GM18907 (cell line): ENCODE measurements around the gene RXFP4.

ENCODE experiments used
- ATAC-seq: cut with Tn5 transposase; IDR thresholded peaks from one replicate; pipeline ENCODE4 v1.9.1; 2021; ENCODE audit warnings: mild to moderate bottlenecking, moderate library complexity; ENCODE audit not compliant: unreplicated experiment

Gene RXFP4

GRCh38 chr1:155957411-155957915 lies 16.0 kb downstream of the RXFP4 start:
- no peak for ATAC-seq

DNA sequence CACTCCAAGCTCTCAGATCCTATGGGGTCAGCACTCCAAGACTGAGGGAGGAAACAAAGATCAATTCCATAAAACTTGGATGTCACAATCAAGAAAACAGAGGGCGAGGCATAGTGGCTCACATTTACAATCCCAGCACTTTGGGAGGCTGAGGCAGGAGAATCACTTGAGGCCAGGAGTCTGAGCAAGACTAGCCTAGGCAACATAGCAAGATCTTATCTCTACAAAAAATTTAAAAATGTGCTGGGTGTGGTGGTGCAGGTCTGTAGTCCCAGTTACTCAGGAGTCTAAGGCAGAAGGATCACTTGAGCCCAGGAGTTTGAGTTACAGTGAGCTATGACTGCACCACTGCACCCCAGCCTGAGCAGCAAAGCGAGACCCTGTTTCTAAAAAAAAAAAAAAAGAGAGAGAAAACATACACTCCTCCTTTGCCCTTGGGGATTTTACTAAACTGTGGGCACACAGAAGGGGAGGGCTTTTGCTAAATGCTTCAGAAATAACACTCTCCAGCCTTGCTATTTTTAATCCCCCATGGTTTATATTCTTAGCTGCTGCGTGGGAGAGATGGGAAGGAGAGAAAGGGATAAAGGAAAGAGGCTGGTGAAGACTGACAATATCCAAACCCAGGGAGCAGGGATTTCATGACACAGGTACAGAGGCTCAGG lies 18.8 kb downstream of the RXFP4 start:
- no peak for ATAC-seq

DNA sequence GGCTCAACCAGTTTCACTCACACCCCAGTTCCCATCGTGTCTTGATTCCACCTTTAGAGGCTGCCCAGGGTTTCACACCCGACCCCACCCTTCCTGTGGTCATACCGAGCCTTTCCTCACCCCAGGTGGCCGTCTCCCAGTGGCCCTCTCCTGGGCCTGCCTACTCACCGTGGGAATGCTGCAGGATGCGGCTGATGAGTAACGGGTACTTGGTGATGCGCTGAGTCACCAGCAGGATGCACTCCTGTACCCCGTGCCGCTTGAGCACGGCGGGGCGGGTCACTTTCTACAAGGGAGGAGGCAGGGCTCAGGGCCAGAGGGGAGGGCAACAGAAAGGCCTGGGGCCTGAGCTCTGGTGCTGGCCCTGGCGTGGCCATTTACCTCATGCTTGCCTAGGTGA lies 20.5 kb downstream of the RXFP4 start:
- ATAC-seq, result no peak

DNA sequence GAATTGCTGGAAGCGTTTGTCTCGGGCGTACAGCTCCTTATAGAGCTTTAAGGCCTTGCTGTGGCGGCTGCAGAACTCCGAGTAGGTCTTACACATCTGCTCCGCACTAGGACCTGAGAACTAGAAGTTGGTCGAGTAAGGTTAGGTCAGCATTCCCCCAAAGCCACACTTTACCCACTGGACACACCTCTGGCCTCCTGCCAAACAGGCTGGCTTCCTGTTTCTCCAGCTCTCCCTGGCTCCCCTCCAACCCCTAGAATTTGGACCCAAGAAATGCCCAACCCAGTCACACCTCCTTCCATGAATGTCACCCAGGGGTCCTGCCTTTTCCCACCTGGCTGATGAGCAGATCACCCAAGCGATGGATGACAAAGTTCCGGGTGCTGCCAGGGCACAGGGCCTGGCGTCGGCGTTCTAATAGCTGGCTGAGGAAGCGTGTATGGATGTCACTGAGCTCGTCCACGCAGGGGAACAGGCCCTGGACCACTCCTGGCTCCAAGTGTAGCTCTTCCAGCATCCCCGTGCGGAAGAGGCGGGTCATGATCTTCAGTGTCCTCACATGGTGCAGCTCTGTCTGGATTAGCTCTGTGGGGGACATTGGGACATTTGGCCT lies 21.3 kb downstream of the RXFP4 start:
- ATAC-seq, result no peak

- ATAC-seq, result no peak
These were observed 22.8 kb downstream of the RXFP4 start for GRCh38 chr1:155964193-155964592.

- no peak for ATAC-seq
These were observed 24.7 kb downstream of the RXFP4 start for GRCh38 chr1:155966135-155966534.

GRCh38 chr1:155966750-155967149 lies 25.3 kb downstream of the RXFP4 start:
- no peak for ATAC-seq

DNA sequence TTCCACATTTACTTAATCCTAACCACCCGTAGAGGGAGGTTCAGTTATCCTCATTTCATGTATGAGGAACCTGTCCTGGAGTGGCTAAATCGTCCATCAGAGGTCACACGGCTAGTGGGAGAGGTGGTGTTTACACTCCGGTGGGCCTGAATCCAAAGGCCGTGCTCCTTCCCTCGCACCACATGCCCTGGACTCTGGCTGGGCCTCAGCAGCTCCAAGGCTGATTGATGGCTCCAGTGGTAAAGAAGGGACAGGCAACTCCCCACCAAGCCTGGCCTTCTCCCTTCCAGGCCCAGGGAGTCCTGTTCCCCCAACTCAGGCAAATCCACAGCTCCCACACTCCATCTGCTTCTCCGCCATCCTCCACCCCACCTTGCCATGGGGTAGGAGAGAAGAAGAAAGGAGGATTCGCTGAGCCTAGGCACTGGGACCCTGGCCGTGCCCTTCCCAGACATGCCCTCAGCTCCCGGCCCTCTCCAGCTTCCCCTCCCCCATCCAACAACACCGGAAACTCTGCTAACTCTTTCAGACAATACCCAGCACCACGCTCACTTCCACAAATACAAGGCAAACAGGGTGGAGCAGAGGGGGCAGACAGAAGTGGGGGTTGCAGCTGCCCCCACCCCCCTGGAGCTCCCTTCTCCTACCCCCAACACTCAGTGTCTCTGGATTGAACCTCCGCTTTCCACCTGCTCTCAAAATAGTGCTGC lies 26.1 kb downstream of the RXFP4 start:
- no peak for ATAC-seq

DNA sequence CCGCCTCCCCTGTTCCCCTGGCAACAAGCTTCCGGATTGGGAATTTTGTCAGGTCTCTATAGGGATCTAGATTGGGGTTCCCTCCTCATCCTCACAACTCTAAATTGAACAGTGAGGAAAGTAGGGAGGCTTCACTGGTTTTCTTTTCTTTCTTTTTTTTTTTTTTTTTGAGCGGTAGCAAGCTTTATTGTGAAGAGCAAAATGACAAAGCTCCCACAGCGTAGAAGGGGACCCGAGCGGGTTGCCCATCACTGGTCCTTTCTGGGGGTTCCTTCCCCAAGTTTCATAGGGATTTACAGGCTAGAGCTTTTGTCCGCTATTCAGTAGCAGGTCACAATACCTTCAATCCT lies 26.6 kb downstream of the RXFP4 start:
- ATAC-seq, result no peak

GRCh38 chr1:155968670-155969069 lies 27.2 kb downstream of the RXFP4 start:
- ATAC-seq, result no peak

GRCh38 chr1:155969377-155969791 lies 27.9 kb downstream of the RXFP4 start:
- no peak for ATAC-seq

GRCh38 chr1:155970531-155971167 lies 29.2 kb downstream of the RXFP4 start:
- ATAC-seq, result no peak

GRCh38 chr1:155971910-155972809 lies 30.7 kb downstream of the RXFP4 start:
- no peak for ATAC-seq

- no peak for ATAC-seq
These were observed 32.3 kb downstream of the RXFP4 start for GRCh38 chr1:155973723-155974122.

DNA sequence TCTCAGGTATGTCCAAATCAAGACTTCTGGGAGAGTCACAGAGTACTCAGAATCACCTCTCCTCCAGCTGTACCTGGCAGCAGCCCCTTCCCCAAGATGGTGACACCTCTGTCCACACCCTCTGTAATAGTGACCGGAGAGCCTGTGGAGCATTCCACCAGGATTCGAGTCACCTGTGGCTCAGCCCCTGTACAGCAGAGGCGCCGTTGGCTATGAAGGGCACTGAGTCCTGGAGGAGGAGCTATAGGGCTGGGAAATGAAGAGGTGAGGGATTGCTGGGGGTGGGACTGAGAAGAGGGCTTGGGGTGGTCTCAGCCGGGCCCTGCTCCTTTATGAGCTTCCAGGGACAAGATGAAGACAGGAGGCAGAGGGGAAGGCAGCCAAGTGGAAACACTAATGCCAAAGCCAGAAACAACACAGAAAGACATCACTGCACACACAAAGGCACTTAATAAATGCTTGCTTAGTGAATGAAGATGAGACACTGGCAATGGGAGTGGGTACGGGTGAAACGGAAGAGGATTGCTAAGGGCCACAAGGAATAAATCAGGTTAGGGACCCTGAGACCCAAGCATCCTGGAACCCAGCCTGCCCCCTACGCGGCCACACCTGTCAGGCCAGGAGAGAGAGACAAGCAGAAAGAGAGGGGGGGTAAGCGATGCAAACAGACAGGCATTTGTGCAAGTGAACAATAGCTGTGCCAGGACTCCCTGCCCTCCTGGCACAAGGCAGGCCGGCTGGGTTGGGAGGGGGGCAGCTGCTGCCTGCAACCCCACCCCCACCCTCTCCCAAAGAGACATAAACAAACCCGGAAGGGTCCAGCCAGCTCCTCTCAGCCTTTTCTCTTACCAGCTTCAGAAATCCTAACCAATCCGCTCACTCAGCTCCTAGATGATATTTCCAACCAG lies 33.0 kb downstream of the RXFP4 start:
- no peak for ATAC-seq

DNA sequence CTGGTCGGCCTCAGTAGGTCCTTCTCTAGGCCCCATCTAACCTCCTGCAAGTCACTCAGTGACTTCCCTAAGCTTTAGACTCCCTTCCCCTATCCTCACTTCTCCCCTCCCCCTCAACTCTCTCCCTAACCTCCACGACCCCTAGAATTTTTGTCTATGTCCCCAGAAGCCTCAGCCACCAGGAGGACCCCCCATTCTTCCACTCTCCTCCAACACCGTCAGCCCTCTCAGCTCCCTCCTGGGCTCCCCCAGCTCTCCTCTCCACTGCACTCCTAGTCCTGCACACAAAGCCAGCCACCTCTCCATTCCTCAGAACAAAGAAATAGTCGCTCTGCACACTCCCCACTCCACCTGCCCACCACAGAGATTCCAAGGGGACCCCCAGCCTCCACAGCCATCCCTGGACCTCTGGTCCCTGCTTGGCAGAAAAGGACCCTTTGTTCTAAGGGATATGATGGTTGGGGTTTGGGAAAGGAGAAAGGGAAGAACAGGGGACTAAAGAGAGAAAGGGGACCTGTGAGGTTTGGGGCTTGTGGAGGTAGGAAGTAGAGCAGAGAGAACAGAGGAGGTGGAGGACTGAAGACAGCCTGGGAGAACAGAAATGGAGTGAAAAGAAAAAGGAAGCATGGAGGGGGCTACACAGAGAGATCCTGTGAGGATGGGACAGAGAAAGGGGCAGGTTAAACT lies 34.1 kb downstream of the RXFP4 start:
- ATAC-seq, result no peak

DNA sequence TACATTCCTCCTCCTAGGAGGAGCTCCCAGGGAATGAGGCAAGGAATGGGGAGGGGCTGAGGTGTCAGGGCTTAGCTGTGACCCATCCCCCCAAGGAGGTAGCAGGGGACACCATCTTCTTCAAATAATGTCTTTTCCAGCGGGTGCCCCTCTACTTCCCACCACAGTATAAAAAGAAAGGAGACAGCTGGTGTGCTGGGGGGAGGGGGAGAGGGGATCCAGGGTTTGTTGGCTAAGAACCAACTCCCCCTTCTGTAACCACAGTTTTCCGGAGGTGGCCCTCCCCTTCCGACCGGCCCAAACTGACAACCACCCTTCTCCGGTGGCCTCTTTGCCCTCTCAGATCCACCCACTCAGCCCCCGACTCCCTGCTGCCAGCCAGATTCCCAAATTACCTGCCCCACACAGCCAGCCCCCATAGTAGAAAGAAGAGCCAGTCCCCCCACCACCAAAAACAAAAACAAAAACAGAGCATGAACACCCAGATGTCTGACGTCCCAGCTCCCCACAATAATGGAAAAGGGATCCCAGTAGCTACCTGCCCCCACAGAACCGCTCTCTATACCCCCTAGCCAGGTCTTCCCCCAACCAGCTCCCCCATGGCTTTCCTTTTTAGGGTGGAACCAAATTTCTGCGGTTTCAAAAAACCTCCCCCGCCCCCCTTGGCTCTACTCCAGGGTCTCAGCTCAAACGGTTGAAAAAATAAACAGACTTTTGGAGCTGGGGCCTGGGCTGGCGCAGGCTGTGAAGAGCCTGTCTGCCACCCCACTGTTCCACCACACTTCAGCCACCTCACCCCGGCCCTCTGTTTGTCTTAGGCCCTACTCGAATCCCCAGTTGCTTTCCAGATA lies 34.8 kb downstream of the RXFP4 start:
- ATAC-seq, result no peak
